ENCODE results near the gene TBK1. TPM values are rescaled to one million over a fixed set of nuclear protein-coding genes. Genes with fewer than 3 reads are reported as not detected.

TBK1 gene
- total and polyA plus RNA-seq, 2 of the 4 experiments (the other 2 are of a cell fraction) = 9.9 to 11.6 TPM

GRCh38 chr12:64545081-64545382 lies 93.1 kb downstream of the TBK1 start (continued):
- TF ChIP-seq RFX5 (IDR thresholded peaks at IDR 0.05; ENCODE audit: low read depth, low read length) = no peak

- Histone ChIP-seq H4K8ac (ENCODE audit: low read depth in 2 of 2, low read length in 2 of 2) (no peak overlapping the region), H3K4me1 (ENCODE audit: control insufficient read depth, insufficient read depth, low read length) (no peaks in the 10 kb centered on the region), H3K9ac (ENCODE audit: low read depth, low read length) (no peak overlapping the region), H4K5ac (ENCODE audit: low read depth, low read length) (no peak overlapping the region), H3K4me2 (ENCODE audit: low read depth, low read length) (no peak overlapping the region), H3K36me3 (ENCODE audit: control insufficient read depth, insufficient read depth, low read length) (no peaks in the 10 kb centered on the region), H2AK9ac (replicated peaks; ENCODE audit: low read depth, low read length, poor library complexity) (no peak overlapping the region), H2BK20ac (ENCODE audit: low read depth, low read length) (no peak overlapping the region), H3K14ac (replicated peaks; ENCODE audit: low read depth, low read length) (no peak overlapping the region), H3K9me1 (ENCODE audit: insufficient read depth, low read length) (no peaks in the 10 kb centered on the region), H3K18ac (ENCODE audit: low read depth, low read length) (no peak overlapping the region), H3K4me3 (ENCODE audit: insufficient read depth, low read depth, low read length) (no peak overlapping the region), H2BK5ac (ENCODE audit: low read depth, low read length, poor library complexity, severe bottlenecking) (no peak overlapping the region), H4K91ac (ENCODE audit: insufficient read depth, low read depth, low read length) (no peak overlapping the region), H3K56ac (ENCODE audit: extremely low read depth, insufficient read depth, low read length) (no peak overlapping the region), H3K23ac (ENCODE audit: low read depth, low read length) (no peak overlapping the region), H3K79me1 (ENCODE audit: low read depth in 1 of 2, low read length in 2 of 2) (no peaks in the 10 kb centered on the region), H3K27ac (ENCODE audit: insufficient read depth, low read length) (no peak overlapping the region), H3K27me3 (ENCODE audit: control insufficient read depth, insufficient read depth, low read length) (no peaks in the 10 kb centered on the region), H2AFZ (replicated peaks; ENCODE audit: low read length, poor library complexity) (no peak overlapping the region), H3K9me3 (ENCODE audit: control insufficient read depth, insufficient read depth, low read length) (no peaks in the 10 kb centered on the region), H2BK15ac (ENCODE audit: low read depth, low read length) (no peak overlapping the region), H4K20me1 (ENCODE audit: insufficient read depth, low read length) (no peaks in the 10 kb centered on the region), H3K4ac (ENCODE audit: low read depth, low read length) (no peak overlapping the region), H2BK120ac (ENCODE audit: low read depth, low read length) (no peak overlapping the region), H2AK5ac (ENCODE audit: low read depth, low read length) (no peak overlapping the region)
- ChIA-PET POLR2A (ENCODE audit: unreplicated experiment) (no interaction called here), CTCF (interaction anchor here (0.5 to 2.9 kb wide), 16 partner anchors 11 to 363 kb away, joined by 3 to 27 read pairs (median 5); partner anchors contain the start of gene RASSF3)
- WGBS, 2 experiments (ENCODE audit: extremely low coverage in 2 of 2, insufficient read length in 1 of 2) = no CpG with 5 or more reads among the region's 1 CpG
- DNase-seq (no peak), ATAC-seq (ENCODE audit: low read depth) (no peak)
- in situ Hi-C loops (cut with MboI; ENCODE audit: low sequenced_read_pairs) (loop anchor here (5.0 kb wide), 1 partner anchor 153 kb away; no protein-coding TSS in a partner anchor), intact Hi-C loops (cut with micrococcal nuclease) (loop anchor here (1.0 to 5.0 kb wide), 4 partner anchors 60 to 248 kb away; no protein-coding TSS in a partner anchor), dilution Hi-C loops (cut with HindIII; ENCODE audit: low sequenced_read_pairs, unreplicated experiment) (no loop called here)
- no TSS peak for BruUV-seq (replicated peaks)
- TF ChIP-seq ELK1 (IDR thresholded peaks at IDR 0.05; ENCODE audit: borderline replicate concordance, low read depth, low read length) (no peak), CHD1 (IDR thresholded peaks at IDR 0.05; ENCODE audit: low read depth, low read length) (no peak), POLR2A (IDR thresholded peaks at IDR 0.05; ENCODE audit: low read depth, low read length) (no peak), NFE2L2 (IDR thresholded peaks at IDR 0.05; ENCODE audit: low read depth, low read length) (no peak), MAZ (IDR thresholded peaks at IDR 0.05; ENCODE audit: borderline replicate concordance, low read depth, low read length) (no peak), RAD21 (IDR thresholded peaks at IDR 0.05; ENCODE audit: low read length) (no peak), CTCF (conservative IDR thresholded peaks at IDR 0.05; ENCODE audit: low read depth, low read length) (no peak), MXI1 (IDR thresholded peaks at IDR 0.05; ENCODE audit: borderline replicate concordance, low read depth, low read length) (no peak), BHLHE40 (IDR thresholded peaks at IDR 0.05; ENCODE audit: low read depth, low read length) (no peak), FOS (IDR thresholded peaks at IDR 0.05; ENCODE audit: low read depth, low read length) (no peak), SMC3 (IDR thresholded peaks at IDR 0.05; ENCODE audit: low read depth, low read length) (no peak), MAFK (IDR thresholded peaks at IDR 0.05; ENCODE audit: low read depth, low read length) (no peak), RCOR1 (IDR thresholded peaks at IDR 0.05; ENCODE audit: insufficient replicate concordance, low read length) (no peak), USF2 (IDR thresholded peaks at IDR 0.05; ENCODE audit: low read depth, low read length) (no peak), RFX5 (IDR thresholded peaks at IDR 0.05; ENCODE audit: low read depth, low read length) (no peak)
Observed at GRCh38 chr12:64549108-64549507, 97.2 kb downstream of the TBK1 start.

All from IMR-90 (cell line).